COLO668 (cell line): ENCODE measurements around the gene PRKAB2.
"Not testable (repeated sequence)": the region's sequence is repeated elsewhere in the genome, so short reads cannot be mapped to it uniquely, and the experiment has no call there.

Experiments used
- DNase-seq: peaks from one replicate; lab custom pipeline; 2025; ENCODE audit not compliant: unreplicated experiment; lab: John Stamatoyannopoulos, UW

PRKAB2 gene

DNA sequence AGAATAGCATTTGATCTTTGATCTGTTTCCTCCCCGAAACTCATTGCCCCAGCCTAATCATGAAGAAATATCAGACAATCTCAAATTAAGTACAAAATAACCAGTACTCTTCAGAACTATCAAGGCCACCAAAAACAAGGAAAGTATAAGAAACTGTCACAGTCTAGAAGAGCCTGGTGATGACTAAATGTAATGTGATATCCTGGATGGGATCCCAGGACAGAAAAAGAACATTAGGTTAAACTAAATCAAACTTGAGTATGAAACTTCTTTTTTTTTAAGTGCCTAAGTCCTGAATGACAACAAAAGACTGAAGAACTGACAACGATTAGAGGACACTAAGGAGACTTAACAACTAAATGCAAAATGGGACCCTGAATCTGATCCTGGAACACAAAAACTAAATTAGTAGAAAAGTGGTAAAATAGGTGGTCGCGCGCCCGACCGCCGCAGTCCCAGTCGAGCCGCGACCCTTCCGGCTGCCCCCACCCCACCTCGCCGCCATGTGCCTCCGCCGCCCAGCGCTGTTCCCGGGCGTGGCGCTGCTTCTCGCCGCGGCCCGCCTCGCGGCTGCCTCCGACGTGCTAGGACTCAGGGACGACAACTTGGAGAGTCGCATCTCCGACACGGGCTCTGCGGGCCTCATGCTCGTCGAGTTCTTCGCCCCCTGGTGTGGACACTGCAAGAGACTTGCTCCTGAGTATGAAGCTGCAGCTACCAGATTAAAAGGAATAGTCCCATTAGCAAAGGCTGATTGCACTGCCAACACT, 5.5 kb upstream of the PRKAB2 start:
- DNase-seq: no peak

DNA sequence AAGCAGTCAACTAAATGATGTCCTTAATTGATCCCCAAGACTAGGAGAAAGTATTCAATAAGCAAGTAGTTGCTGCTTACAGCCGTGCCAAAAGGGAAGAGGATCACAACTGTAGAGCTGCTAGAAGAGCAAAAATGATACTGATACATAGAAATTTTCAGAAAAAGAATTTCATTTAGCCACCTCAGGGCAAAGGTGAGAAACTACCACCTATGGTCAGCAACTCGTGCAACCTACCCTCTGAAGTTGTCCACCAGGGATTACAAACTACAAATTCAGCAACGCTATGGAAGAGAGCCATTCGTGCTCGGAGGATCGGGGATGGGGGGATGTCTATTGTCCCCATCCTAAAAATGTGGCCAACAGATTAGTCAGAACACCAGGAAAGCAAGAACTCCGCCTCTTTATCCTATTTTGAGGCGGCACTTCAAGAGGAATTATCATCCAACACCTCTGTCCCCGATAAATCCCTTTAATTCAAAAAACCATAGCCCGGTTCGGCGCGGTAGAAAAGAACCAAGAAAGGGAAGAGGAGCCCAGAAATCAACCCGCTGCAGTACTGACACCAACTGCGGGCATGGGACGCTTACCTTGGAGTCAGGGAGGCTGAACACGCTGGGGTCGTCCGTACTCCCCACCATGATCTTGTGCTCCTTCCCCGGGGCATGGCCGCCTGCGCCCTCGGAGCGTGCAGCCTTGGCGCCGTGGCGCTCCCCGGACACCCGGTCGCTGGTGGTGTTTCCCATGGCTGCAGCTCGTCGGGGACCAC, 687 bp downstream of the PRKAB2 start:
- DNase-seq: no peak

DNA sequence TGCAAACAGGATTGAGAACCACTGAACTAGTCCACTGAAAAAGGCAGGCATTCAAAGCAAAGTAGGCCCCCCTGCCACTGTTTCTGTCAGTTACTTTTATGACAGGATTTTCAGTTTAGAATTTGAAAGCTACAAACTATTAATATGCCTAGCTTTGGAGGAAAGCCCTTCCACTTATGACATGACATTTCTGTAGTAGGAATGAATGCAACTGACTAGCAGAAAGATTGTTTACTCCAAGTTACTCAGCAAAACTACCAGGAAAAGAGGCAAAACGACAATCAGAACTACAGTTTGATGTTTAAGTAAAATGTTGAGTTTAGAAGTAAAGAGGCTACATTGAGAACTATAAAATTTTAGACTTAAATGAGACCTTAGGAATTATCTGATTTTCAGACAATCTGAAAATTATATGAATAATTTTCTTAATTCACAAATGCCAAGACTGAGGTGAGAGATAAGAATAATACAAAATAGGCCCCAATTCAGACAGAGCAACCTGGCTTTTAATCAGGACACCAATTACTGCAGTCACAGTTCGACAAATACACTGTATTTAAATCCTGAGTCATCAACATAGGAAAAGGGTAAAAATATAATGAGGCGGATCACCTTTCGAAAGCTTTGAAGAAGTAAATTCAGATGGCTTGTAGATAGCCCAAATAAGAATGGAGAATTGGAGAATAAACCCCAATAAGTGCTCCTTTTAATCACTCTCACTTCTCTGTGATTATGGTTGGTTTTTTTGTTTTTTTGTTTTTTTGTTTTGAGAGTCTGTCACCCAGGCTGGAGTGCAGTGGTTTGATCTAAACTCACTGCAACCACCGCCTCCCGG, 2.2 kb downstream of the PRKAB2 start:
- DNase-seq: no peak

DNA sequence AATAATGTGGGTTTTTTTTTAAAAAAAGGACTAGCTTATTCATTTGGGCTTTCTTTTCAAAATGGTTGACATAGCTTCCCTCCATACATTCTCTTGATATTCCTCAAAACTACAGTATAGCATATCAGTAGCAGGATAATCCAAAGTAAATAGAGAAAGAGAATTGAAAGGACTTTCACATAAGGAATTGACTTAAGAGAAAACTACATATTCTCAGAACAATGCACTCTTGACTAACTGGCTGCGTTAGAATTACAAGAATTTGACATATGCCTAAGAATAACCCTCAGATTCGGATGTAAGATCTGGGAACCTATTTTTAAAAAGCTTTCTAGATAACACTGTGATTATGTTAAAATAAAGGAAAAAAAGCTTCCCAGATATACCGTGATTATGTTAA, 3.1 kb downstream of the PRKAB2 start:
- DNase-seq: no peak

DNA sequence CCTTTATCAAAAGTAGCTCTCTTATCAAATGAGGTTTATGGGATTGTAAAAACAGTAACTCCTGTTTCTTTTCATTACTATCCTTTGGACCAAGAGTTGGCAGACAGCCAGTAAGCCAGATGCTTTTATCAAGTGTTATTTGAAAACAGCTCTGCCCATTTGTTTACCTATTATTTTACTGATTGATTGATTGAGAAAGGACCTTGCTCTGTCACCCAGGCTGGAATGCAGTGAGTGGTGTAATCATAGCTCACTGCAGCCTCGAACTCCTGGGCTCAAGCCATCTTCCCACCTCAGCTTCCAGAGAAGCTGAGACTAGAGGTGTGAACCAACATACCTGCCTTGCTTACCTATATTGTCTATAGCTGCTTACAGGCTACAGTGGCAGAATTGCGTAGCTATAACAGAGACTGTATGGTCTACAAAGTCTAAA, 3.6 kb downstream of the PRKAB2 start:
- DNase-seq: peak; percentile 77

DNA sequence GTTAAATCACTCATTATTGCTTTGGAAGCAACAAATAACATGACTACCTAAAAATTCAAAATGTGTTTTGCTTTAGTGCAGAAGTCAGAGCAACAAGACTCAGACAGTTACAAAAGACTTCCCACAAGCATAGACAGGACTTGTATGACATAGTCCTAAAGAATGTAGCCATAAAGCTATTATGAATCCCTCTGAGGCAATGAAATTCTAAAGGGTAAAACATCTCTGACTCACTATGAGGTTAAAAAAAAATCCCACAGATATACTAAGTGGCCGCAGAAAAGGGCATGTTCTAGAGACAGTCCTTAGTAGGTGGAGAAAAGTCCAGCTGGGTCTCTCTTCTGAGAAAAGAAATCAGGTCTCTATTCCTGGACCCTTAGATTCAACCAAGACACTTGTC, 4.9 kb downstream of the PRKAB2 start:
- DNase-seq: no peak

DNA sequence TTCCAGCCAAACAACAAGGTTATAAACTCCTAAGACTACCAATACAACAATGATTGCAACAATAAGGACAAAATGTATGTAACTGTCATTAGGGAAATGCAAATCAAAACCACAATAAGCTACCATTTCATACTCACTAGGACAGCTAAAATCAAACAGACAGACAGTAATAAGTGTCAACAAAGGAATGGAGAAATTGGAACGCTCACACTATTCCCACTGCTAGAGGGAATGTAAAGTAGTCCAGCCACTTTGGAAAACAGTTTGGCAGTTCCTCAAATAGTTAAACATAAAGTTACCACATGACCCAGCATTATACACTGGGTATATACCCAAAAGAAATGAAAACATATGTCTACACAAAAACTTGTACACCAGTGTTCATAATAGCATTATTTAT, 9.3 kb downstream of the PRKAB2 start:
- DNase-seq: no peak

DNA sequence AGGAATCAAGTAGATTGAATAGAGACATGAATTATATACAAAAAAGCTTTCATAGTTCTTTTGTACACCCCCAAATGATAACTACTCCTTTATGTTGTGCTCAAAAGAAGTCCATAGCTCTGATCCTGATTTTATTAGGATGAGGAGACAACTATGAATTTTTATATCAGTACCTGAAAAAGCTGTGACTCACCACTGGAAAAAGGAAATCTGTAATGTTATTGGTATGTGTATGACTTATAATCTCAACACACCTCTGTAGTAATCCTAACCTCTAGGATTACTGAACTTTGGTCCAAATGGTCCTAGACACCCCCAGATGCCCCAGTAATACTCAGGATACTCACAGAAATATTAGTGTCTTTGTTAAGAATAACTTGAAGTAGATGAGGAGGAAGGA, 10.2 kb downstream of the PRKAB2 start:
- no peak for DNase-seq

DNA sequence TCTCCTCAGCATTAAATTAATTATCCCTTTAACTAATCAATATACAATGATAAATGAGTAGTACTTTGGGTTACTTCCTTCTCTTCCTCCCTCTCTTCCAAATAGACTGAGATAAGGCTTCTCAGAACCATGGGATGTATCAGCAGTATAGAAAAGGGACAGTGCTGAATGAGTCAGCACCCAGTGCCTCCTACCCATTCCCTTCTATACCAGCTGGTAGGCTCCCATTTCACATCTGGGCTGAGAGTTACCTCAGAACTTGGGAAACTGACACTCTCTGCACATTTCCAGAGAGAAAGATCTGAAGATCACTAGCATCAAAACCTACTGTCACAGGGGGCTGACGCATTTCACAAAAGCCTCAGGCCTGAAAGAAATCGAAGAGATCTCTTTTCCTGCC, 15.2 kb downstream of the PRKAB2 start:
- DNase-seq: not testable (repeated sequence)

DNA sequence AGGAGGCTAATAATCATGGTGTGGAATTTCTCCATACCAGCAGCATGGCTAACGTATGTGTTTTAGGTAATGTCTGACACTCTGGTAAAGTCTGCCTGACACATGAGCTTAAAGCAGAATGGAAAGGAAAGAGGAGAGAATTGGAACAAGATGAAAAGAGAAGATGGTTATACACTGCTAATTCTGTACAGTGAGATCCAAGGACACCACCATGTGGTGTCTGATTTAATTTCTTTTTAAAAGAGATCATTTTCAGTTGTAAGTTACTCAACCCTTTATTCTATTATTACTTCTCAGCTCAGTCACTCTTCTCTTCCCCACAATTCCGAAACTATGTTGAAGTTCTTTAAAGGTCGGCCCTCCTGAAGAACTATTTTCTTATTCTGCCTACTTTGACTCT, 15.6 kb downstream of the PRKAB2 start:
- DNase-seq: no peak

DNA sequence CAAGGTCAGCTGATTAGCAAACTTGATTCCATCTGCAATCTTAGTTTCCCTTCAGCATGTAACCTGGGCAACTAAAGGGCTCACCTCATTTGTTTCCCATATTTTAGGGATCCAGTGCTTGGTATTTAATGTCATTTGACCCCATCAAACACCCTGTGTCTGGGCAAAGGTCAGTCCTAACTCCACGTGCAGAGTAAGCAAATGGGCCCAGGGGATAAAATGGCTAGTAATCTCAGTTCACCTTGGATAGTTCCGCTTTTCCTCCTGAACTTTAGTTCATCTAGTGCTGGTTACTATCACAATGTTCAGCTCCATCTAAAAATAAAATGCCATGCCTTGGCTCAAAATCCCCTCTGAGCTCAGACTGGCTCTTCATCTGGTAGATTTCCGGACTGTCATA, 19.5 kb downstream of the PRKAB2 start:
- no peak for DNase-seq

DNA sequence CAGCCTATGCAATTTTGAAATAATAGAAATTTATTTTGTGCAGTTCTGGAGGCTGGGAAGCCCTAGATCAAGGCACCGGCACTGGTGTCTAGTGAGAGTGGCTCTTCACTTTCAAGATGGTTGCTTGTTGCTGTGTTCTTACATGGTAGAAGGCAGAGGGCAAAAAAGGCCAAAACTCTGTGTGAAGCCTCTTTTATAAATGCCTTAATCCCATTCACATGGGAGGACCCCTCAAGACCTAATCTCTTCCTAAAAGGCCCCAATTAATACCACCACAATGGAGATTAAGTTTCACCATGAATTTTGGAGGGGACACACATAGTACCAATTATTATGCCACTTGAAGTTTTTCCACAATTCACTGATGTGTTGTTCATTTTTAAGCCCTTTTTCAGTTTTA, 21.0 kb downstream of the PRKAB2 start:
- no peak for DNase-seq

DNA sequence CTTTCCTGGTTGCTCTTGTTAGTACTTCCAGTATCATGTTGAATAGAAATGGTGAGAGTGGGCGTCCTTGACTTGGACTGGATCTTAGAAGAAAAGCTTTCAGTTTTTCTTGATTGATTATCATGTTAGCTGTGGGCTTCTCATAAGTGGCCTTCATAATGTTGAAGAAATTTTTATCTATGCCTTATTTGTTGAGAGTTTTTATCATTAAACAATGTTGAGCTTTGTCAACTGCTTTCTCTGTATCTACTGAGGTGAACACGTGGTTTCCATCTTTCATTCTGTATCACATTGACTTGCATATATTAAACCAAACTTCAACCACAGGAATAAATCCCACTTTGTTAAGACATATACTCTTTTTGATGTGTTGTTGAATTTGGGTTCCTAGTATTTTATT, 29.4 kb downstream of the PRKAB2 start:
- no peak for DNase-seq

DNA sequence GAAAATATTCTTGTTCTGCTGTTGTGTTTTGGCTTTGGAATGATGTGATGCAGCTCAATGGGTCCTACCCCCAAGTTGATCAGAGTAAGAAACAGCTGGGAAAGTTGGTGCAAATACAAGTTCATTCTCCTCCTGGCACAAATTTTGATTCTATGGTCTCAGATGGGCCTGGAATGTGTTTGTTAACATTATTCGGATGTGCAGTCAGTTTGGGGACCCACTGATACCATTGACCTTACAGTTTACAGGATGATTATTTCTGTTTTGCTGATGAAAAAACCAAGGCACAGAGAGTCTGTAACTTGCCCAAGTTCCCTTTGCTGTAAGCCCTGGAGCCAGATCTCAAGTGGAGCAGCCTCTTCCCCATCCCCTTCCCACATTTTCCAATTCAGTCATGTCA, 41.5 kb downstream of the PRKAB2 start:
- not testable (repeated sequence) for DNase-seq

DNA sequence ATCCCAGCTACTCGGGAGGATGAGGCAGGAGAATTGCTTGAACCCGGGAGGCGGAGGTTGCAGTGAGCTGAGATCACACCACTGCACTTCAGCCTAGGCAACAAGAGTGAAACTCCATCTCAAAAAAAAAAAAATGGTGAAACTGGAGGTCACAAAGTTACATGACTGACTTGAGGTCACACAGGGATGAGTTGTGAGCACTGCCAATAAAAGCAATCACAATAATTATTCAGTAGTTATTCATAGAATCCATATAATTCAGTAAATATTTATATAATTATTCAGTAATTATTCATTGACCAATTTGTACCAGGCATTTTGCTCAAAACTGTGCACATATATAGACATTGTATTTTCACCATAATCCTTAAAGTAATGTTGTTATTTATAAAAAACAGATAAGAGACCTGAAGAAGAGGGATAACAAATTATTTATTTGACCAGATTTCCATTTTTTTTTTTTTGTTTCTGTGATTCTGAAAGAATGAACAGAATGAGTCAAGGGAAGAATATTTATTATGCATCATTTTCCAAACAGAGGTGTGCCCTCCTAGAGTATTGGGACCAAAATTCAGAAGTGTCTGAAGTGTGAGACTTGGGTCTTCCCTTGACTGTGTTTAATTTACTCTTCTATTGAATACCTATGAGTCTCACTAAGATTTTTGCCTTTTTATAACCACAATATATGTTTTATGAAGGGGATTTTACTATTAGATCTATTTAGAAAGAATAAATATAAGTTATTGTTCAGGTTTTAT, 43.0 kb downstream of the PRKAB2 start:
- DNase-seq: no peak

DNA sequence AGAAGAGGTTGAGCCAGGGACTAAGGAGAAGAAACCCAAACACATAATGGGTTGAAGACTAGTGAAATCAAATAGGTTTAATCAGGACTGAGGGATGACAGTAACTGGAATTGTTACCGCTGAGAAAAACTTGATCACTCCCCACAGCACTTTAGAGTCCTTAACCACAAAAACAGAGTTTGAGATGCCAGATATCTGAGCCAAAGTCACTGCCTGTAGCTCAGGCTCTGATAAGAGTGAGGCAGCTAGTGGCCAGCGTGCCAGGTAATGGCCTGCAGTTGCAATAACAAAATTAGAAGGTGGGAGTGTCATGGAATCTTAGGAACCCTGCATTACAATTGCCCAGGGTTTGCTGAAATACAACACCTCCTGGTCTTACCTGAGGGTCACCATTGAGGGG, 48.0 kb downstream of the PRKAB2 start:
- DNase-seq: no peak

DNA sequence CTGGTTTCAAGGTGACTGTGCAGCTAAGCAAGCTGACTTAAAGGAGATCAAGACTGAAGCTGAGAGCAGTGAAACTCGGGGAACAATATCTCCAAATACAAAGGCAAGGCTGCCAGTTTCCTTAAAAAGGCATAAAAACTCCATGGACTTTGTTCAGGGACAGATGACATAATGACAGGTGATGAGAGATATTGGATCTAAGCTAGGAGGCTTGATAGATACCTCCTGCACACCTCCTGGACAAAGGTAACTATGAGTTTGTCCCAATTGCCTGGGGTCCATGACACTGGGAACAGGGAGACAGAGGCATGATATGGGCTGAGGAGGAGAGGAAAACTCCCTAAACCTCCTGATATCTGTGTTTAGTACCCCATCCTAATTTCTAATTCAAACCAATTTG, 55.2 kb downstream of the PRKAB2 start:
- DNase-seq: no peak

DNA sequence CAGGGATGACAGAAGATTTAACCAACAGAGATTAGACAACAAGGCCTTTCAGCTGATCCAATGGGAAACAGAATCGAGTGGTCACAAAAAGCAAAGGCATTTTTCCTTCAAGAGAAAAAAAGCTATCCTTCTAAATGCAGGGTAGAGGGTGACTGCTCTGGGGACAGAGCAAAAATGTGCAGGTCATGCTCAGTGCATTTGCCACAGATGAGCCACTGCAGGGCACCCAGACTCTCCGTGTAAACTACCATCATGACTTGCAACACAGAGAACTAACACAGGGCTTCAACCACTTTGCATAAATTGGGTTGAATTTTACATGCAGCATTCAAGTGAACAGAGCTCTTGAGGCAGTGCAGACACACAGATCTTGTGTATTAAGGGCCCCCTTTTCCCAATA, 56.8 kb downstream of the PRKAB2 start:
- no peak for DNase-seq

DNA sequence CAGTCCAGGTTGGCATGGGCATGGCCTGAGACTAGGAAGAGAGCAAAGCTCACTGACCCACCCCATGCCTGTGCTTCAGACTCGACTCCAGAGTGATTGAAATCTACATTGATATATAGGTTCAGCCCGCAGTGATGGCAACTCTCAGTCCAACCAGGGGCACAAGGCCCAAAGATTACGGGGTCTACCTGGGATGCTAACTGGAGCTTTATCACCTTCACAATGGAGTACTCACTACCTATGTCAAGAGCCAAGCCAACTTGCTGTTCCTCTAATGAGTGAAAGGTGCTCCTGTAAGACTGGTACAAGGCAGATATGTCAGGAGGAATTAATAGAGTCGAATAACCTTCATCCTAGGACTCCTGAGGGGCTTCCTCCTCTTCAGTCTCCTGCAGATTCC, 57.2 kb downstream of the PRKAB2 start:
- DNase-seq: not testable (repeated sequence)

DNA sequence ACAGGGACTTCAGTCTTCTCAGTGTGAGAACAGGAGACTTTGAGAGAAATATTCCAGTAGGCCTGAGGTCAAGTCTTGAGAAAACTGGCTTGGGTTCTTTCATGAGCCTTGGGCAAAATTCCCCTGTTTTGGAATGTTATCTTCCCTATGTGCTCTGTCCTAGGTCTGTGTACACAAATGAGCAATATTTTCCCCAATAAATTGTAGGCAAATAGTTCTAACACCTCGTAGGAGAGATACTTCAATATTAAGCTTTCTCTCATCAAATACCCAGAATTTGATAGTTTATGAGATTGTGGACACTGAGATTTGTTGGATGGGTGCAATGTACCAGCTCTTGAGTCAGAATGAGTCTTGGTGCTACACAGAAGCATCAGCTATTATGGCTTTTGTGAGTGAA, 57.9 kb downstream of the PRKAB2 start:
- not testable (repeated sequence) for DNase-seq
